Karpas-422 (cell line): ENCODE measurements around the gene GAS6. TPM values are rescaled to one million over a fixed set of nuclear protein-coding genes. Genes with fewer than 3 reads are reported as not detected.

Experiments used
- DNase-seq: peaks from one replicate; pipeline ENCODE4 v3.0.0-alpha.2; 2015
- H2AFZ ChIP-seq: fragments of 200-600 bp; sonication (generic); 2 replicates; pipeline ENCODE4 v1.6.1; 2014; ENCODE audit warnings: antibody characterized with exemption, low read length, mixed read lengths
- H3K27ac ChIP-seq: fragments of 200-600 bp; sonication (generic); 2 replicates; pipeline ENCODE4 v1.5.1; 2014; ENCODE audit warnings: mild to moderate bottlenecking, low read length, moderate library complexity
- H3K27me3 ChIP-seq: fragments of 200-600 bp; sonication (generic); 2 replicates; pipeline ENCODE4 v1.6.1; 2014; ENCODE audit warnings: low read length, mixed read lengths
- H3K36me3 ChIP-seq: fragments of 200-600 bp; sonication (generic); 2 replicates; pipeline ENCODE4 v1.6.1; 2014; ENCODE audit warnings: low read length, mixed read lengths; ENCODE audit not compliant: insufficient read depth
- H3K4me1 ChIP-seq: fragments of 200-600 bp; sonication (generic); 2 replicates; pipeline ENCODE4 v1.6.1; 2014; ENCODE audit warnings: mild to moderate bottlenecking, low read length, mixed read lengths
- H3K4me2 ChIP-seq: fragments of 200-600 bp; sonication (generic); 2 replicates; pipeline ENCODE4 v1.6.1; 2014; ENCODE audit warnings: low read length, low read depth, mild to moderate bottlenecking; ENCODE audit not compliant: poor library complexity, severe bottlenecking
- H3K4me3 ChIP-seq: fragments of 200-600 bp; sonication (generic); 2 replicates; pipeline ENCODE4 v1.5.1; 2014; ENCODE audit warnings: mild to moderate bottlenecking, antibody characterized with exemption, low read length, mixed read lengths
- H3K79me2 ChIP-seq: fragments of 200-600 bp; sonication (generic); 2 replicates; pipeline ENCODE4 v1.6.1; 2014; ENCODE audit warnings: mild to moderate bottlenecking, low read length, mixed read lengths
- H3K9ac ChIP-seq: fragments of 200-600 bp; sonication (generic); 2 replicates; pipeline ENCODE4 v1.6.0; 2014; ENCODE audit warnings: low read length
- H3K9me2 ChIP-seq: fragments of 200-600 bp; sonication (generic), shearing (Covaris generic); replicated peaks from 2 replicates; pipeline ENCODE4 v1.6.0; 2014; ENCODE audit warnings: mild to moderate bottlenecking, low read length, moderate library complexity; ENCODE audit not compliant: insufficient read depth
- H3K9me3 ChIP-seq: fragments of 300-700, 200-600 bp; sonication (generic); 2 replicates; pipeline ENCODE4 v1.6.1; 2014; ENCODE audit warnings: low read length, mixed read lengths
- H4K20me1 ChIP-seq: fragments of 200-600 bp; sonication (generic); 2 replicates; pipeline ENCODE4 v1.6.1; 2014; ENCODE audit warnings: mild to moderate bottlenecking, antibody characterized with exemption, low read length, low read depth; ENCODE audit not compliant: insufficient read depth
- total RNA-seq: library from RNA; depleted of rRNA; stranded (reverse); fragments of >200 nt; shearing (Covaris generic); gene quantifications from 2 replicates; pipeline ENCODE4 v1.2.3, GENCODE V29; 2014; ENCODE audit warnings: low replicate concordance

The GAS6 gene
- total RNA-seq, 1 experiment from 2014 or later: not detected

- no peak overlapping the region for H3K27ac ChIP-seq
- H3K36me3 ChIP-seq: no peaks in the 10 kb centered on the region
- H3K4me1 ChIP-seq: no peaks in the 10 kb centered on the region
- H3K27me3 ChIP-seq: no peaks in the 10 kb centered on the region
- H3K9ac ChIP-seq: no peak overlapping the region
- no peak for DNase-seq
- H3K9me3 ChIP-seq: peaks cover 7% of the 10 kb centered on the region; the same call in 1 of the 2 replicates
- no peak overlapping the region for H3K4me2 ChIP-seq
- no peak overlapping the region for H3K4me3 ChIP-seq
- H3K79me2 ChIP-seq: no peaks in the 10 kb centered on the region
- H3K9me2 ChIP-seq: no peaks in the 10 kb centered on the region
- no peaks in the 10 kb centered on the region for H4K20me1 ChIP-seq
- no peak overlapping the region for H2AFZ ChIP-seq
Observed at GRCh38 chr13:113860051-113860664, 3.7 kb downstream of the GAS6 start.

- no peaks in the 10 kb centered on the region for H3K27me3 ChIP-seq
- H4K20me1 ChIP-seq: no peaks in the 10 kb centered on the region
- H3K79me2 ChIP-seq: no peaks in the 10 kb centered on the region
- no peak overlapping the region for H3K4me2 ChIP-seq
- peaks cover 7% of the 10 kb centered on the region; the same call in 1 of the 2 replicates for H3K9me3 ChIP-seq
- DNase-seq: no peak
- no peaks in the 10 kb centered on the region for H3K36me3 ChIP-seq
- no peak overlapping the region for H3K4me3 ChIP-seq
- no peaks in the 10 kb centered on the region for H3K4me1 ChIP-seq
- H3K9me2 ChIP-seq: no peaks in the 10 kb centered on the region
- no peak overlapping the region for H2AFZ ChIP-seq
- H3K27ac ChIP-seq: no peak overlapping the region
- no peak overlapping the region for H3K9ac ChIP-seq
Observed at GRCh38 chr13:113859311-113860050, 4.4 kb downstream of the GAS6 start.

GRCh38 chr13:113857531-113858195, 6.2 kb downstream of the GAS6 start:
- no peak for DNase-seq
- Histone ChIP-seq H3K4me2 (no peak overlapping the region), H3K27ac (no peak overlapping the region), H2AFZ (no peak overlapping the region), H3K9me2 (no peaks in the 10 kb centered on the region), H3K36me3 (no peaks in the 10 kb centered on the region), H3K4me3 (no peak overlapping the region), H4K20me1 (no peaks in the 10 kb centered on the region), H3K4me1 (no peaks in the 10 kb centered on the region), H3K27me3 (no peaks in the 10 kb centered on the region), H3K9ac (no peak overlapping the region), H3K9me3 (peaks cover 7% of the 10 kb centered on the region; the same call in 1 of the 2 replicates), H3K79me2 (no peaks in the 10 kb centered on the region)

GRCh38 chr13:113856716-113857065, 7.2 kb downstream of the GAS6 start:
- no peaks in the 10 kb centered on the region for H3K36me3 ChIP-seq
- peaks cover 7% of the 10 kb centered on the region; the same call in 1 of the 2 replicates for H3K9me3 ChIP-seq
- H3K4me1 ChIP-seq: no peaks in the 10 kb centered on the region
- no peaks in the 10 kb centered on the region for H3K27me3 ChIP-seq
- H3K9ac ChIP-seq: no peak overlapping the region
- no peak overlapping the region for H3K4me3 ChIP-seq
- H2AFZ ChIP-seq: no peak overlapping the region
- no peaks in the 10 kb centered on the region for H3K9me2 ChIP-seq
- H3K79me2 ChIP-seq: no peaks in the 10 kb centered on the region
- H4K20me1 ChIP-seq: no peaks in the 10 kb centered on the region
- DNase-seq: no peak
- H3K4me2 ChIP-seq: no peak overlapping the region
- H3K27ac ChIP-seq: no peak overlapping the region

GRCh38 chr13:113855931-113856715, 7.8 kb downstream of the GAS6 start:
- no peak overlapping the region for H3K4me3 ChIP-seq
- no peak overlapping the region for H2AFZ ChIP-seq
- H4K20me1 ChIP-seq: 0 out of 2 replicates have a peak, but pooled peaks cover 3% of the 10 kb centered on the region
- H3K4me1 ChIP-seq: no peaks in the 10 kb centered on the region
- no peaks in the 10 kb centered on the region for H3K79me2 ChIP-seq
- no peaks in the 10 kb centered on the region for H3K36me3 ChIP-seq
- no peaks in the 10 kb centered on the region for H3K27me3 ChIP-seq
- DNase-seq: no peak
- H3K27ac ChIP-seq: no peak overlapping the region
- H3K4me2 ChIP-seq: no peak overlapping the region
- H3K9ac ChIP-seq: no peak overlapping the region
- H3K9me3 ChIP-seq: peaks cover 7% of the 10 kb centered on the region; the same call in 1 of the 2 replicates
- H3K9me2 ChIP-seq: no peaks in the 10 kb centered on the region

GRCh38 chr13:113855012-113855921, 8.6 kb downstream of the GAS6 start:
- no peaks in the 10 kb centered on the region for H3K9me2 ChIP-seq
- no peak overlapping the region for H3K27ac ChIP-seq
- no peak overlapping the region for H3K4me2 ChIP-seq
- H3K9me3 ChIP-seq: peaks cover 7% of the 10 kb centered on the region; the same call in 1 of the 2 replicates
- H3K36me3 ChIP-seq: no peaks in the 10 kb centered on the region
- no peak for DNase-seq
- H3K9ac ChIP-seq: no peak overlapping the region
- no peaks in the 10 kb centered on the region; the same call in 1 of the 2 replicates for H3K27me3 ChIP-seq
- H4K20me1 ChIP-seq: 0 out of 2 replicates have a peak, but pooled peaks cover 3% of the 10 kb centered on the region
- H3K4me1 ChIP-seq: no peaks in the 10 kb centered on the region
- no peaks in the 10 kb centered on the region for H3K79me2 ChIP-seq
- H2AFZ ChIP-seq: no peak overlapping the region
- H3K4me3 ChIP-seq: no peak overlapping the region

GRCh38 chr13:113854238-113855011, 9.5 kb downstream of the GAS6 start:
- DNase-seq: no peak
- Histone ChIP-seq H3K9me3 (peaks cover 7% of the 10 kb centered on the region; the same call in 1 of the 2 replicates), H4K20me1 (0 out of 2 replicates have a peak, but pooled peaks cover 3% of the 10 kb centered on the region), H3K27me3 (no peaks in the 10 kb centered on the region; the same call in 1 of the 2 replicates), H3K4me1 (no peaks in the 10 kb centered on the region), H3K27ac (no peak overlapping the region), H3K4me2 (no peak overlapping the region), H3K9me2 (no peaks in the 10 kb centered on the region), H3K4me3 (no peak overlapping the region), H2AFZ (no peak overlapping the region), H3K9ac (no peak overlapping the region), H3K79me2 (no peaks in the 10 kb centered on the region), H3K36me3 (no peaks in the 10 kb centered on the region)
